Nephron progenitor cell (in vitro differentiated cells): ENCODE data around the gene GLOD4.
"Not testable (repeated sequence)": the region's sequence is repeated elsewhere in the genome, so short reads cannot be mapped to it uniquely, and the experiment has no call there.

Source experiments
- DNase-seq: peaks from one replicate; pipeline ENCODE4 v3.0.0; 2021
- H3K27ac Mint-ChIP-seq: 2 replicates; pipeline ENCODE4 v1.8.0; 2021; ENCODE audit warnings: mild to moderate bottlenecking, moderate library complexity, mixed read lengths
- H3K27me3 Mint-ChIP-seq: 2 replicates; pipeline ENCODE4 v1.8.0; 2021; ENCODE audit warnings: mild to moderate bottlenecking, low read depth, mixed read lengths; ENCODE audit not compliant: poor library complexity
- H3K36me3 Mint-ChIP-seq: 2 replicates; pipeline ENCODE4 v1.8.0; 2021; ENCODE audit warnings: low read depth, mixed read lengths
- H3K4me1 Mint-ChIP-seq: 2 replicates; pipeline ENCODE4 v1.8.0; 2021; ENCODE audit warnings: mixed read lengths
- H3K4me3 Mint-ChIP-seq: 2 replicates; pipeline ENCODE4 v1.8.0; 2021; ENCODE audit warnings: mild to moderate bottlenecking, moderate library complexity, mixed read lengths
- H3K9me3 Mint-ChIP-seq: 2 replicates; pipeline ENCODE4 v1.8.0; 2021; ENCODE audit warnings: mild to moderate bottlenecking, moderate library complexity, mixed read lengths
- CTCF ChIP-seq: fragments of 200-600 bp; sonication (generic); IDR thresholded peaks from 2 replicates; pipeline ENCODE4 v1.5.0; 2021; ENCODE audit warnings: antibody characterized with exemption

The GLOD4 gene

GRCh38 chr17:794876-795275 is 12.8 kb upstream of the GLOD4 start:
- Mint-ChIP-seq H3K27me3 (peaks cover 3% of the 10 kb centered on the region), H3K9me3 (no peaks in the 10 kb centered on the region), H3K36me3 (peaks cover 38% of the 10 kb centered on the region), H3K27ac (no peak overlapping the region), H3K4me1 (peaks cover 51% of the 10 kb centered on the region), H3K4me3 (no peak overlapping the region)
- peak; percentile 79 for DNase-seq
- TF ChIP-seq CTCF: peak; percentile 73

GRCh38 chr17:792277-792676 is 10.2 kb upstream of the GLOD4 start:
- DNase-seq: no peak
- Mint-ChIP-seq H3K27me3 (peaks cover 3% of the 10 kb centered on the region), H3K4me3 (no peak overlapping the region), H3K4me1 (peaks cover 40% of the 10 kb centered on the region), H3K27ac (peak overlapping the region; percentile 95), H3K36me3 (peaks cover 48% of the 10 kb centered on the region), H3K9me3 (no peaks in the 10 kb centered on the region)
- no peak for TF ChIP-seq CTCF

GRCh38 chr17:791829-792228 is 9.7 kb upstream of the GLOD4 start:
- peaks cover 38% of the 10 kb centered on the region for H3K4me1 Mint-ChIP-seq
- H3K27ac Mint-ChIP-seq: peak overlapping the region; percentile 66
- DNase-seq: no peak
- no peak for TF ChIP-seq CTCF
- H3K9me3 Mint-ChIP-seq: no peaks in the 10 kb centered on the region
- H3K27me3 Mint-ChIP-seq: peaks cover 3% of the 10 kb centered on the region
- no peak overlapping the region for H3K4me3 Mint-ChIP-seq
- H3K36me3 Mint-ChIP-seq: peaks cover 47% of the 10 kb centered on the region

GRCh38 chr17:790874-791247 is 8.8 kb upstream of the GLOD4 start:
- H3K27me3 Mint-ChIP-seq, DNase-seq, H3K9me3 Mint-ChIP-seq, H3K27ac Mint-ChIP-seq, H3K4me3 Mint-ChIP-seq: not testable (repeated sequence)
- Mint-ChIP-seq H3K36me3 (peaks cover 38% of the 10 kb centered on the region), H3K4me1 (peaks cover 35% of the 10 kb centered on the region)

- H3K9me3 Mint-ChIP-seq, H3K4me3 Mint-ChIP-seq, H3K27me3 Mint-ChIP-seq, DNase-seq: not testable (repeated sequence)
- Mint-ChIP-seq H3K4me1 (peaks cover 28% of the 10 kb centered on the region), H3K27ac (peak overlapping the region; percentile 51), H3K36me3 (peaks cover 40% of the 10 kb centered on the region)
These were observed 8.1 kb upstream of the GLOD4 start for GRCh38 chr17:789931-790873.

- H3K4me3 Mint-ChIP-seq: no peak overlapping the region
- H3K27me3 Mint-ChIP-seq: no peaks in the 10 kb centered on the region
- no peak for TF ChIP-seq CTCF
- H3K27ac Mint-ChIP-seq: peak overlapping the region; percentile 68
- peaks cover 24% of the 10 kb centered on the region for H3K4me1 Mint-ChIP-seq
- no peak for DNase-seq
- H3K9me3 Mint-ChIP-seq: no peaks in the 10 kb centered on the region
- H3K36me3 Mint-ChIP-seq: peaks cover 40% of the 10 kb centered on the region
These were observed 7.2 kb upstream of the GLOD4 start for GRCh38 chr17:789160-789840.
